ENCODE measurements around the gene CDS1. TPM values are rescaled to one million over a fixed set of nuclear protein-coding genes. Genes with fewer than 3 reads are reported as not detected.

CDS1 gene
- total and polyA plus RNA-seq, 2 donors (not counting 3 experiments of a cell fraction or from before 2014, with no cell fraction given), result 0.01 TPM; not detected in 1

- ChIA-PET POLR2A (no interaction called here), CTCF (no interaction called here)
- no peak for FAIRE-seq
- H3K4me2 ChIP-seq (ENCODE audit: insufficient read depth, low read length), result no peak overlapping the region
- H3K27me3 ChIP-seq (ENCODE audit: control insufficient read depth in 2 of 2, insufficient read depth in 2 of 2, low read length in 2 of 2), result peaks cover 0 to 1% of the 10 kb centered on the region in 2 experiments
- no peak for DNase-seq (ENCODE audit: low read depth, low spot score)
- no peaks in the 10 kb centered on the region for H3K36me3 ChIP-seq (ENCODE audit: control insufficient read depth in 2 of 2, extremely low read depth in 1 of 2, insufficient read depth in 2 of 2, low read length in 2 of 2)
- H3K4me3 ChIP-seq (replicated peaks in 1 of 3; ENCODE audit: insufficient read depth in 1 of 3, low read depth in 1 of 3, low read length in 3 of 3), result no peak overlapping the region
- intact Hi-C loops (cut with micrococcal nuclease) (no loop called here), dilution Hi-C loops (cut with MboI; ENCODE audit: extremely low pct_ligation_motif_present, low sequenced_read_pairs) (no loop called here)
- no peaks in the 10 kb centered on the region for H3K4me1 ChIP-seq (ENCODE audit: control insufficient read depth, extremely low read depth, insufficient read depth, low read length)
- no peaks in the 10 kb centered on the region for H3K79me2 ChIP-seq (ENCODE audit: control insufficient read depth, insufficient read depth, low read length)
- H2AFZ ChIP-seq (ENCODE audit: low read depth, low read length), result no peak overlapping the region
- BruUV-seq (replicated peaks), result no TSS peak
- H3K9me1 ChIP-seq (replicated peaks; ENCODE audit: control insufficient read depth, extremely low read depth, insufficient read depth, low read length), result no peaks in the 10 kb centered on the region
- H3K27ac ChIP-seq (ENCODE audit: insufficient read depth, low read depth, low read length), result no peak overlapping the region
- H4K20me1 ChIP-seq (replicated peaks; ENCODE audit: control insufficient read depth, extremely low read depth, insufficient read depth, low read length), result no peaks in the 10 kb centered on the region
- TF ChIP-seq, protein P1, sequence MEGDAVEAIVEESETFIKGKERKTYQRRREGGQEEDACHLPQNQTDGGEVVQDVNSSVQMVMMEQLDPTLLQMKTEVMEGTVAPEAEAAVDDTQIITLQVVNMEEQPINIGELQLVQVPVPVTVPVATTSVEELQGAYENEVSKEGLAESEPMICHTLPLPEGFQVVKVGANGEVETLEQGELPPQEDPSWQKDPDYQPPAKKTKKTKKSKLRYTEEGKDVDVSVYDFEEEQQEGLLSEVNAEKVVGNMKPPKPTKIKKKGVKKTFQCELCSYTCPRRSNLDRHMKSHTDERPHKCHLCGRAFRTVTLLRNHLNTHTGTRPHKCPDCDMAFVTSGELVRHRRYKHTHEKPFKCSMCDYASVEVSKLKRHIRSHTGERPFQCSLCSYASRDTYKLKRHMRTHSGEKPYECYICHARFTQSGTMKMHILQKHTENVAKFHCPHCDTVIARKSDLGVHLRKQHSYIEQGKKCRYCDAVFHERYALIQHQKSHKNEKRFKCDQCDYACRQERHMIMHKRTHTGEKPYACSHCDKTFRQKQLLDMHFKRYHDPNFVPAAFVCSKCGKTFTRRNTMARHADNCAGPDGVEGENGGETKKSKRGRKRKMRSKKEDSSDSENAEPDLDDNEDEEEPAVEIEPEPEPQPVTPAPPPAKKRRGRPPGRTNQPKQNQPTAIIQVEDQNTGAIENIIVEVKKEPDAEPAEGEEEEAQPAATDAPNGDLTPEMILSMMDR (IDR thresholded peaks at IDR 0.05; ENCODE audit: extremely low read depth in 1 of 2, insufficient read depth in 1 of 2, low read depth in 1 of 2, low read length in 2 of 2), result no peak
- TF ChIP-seq POLR2A (IDR thresholded peaks at IDR 0.05; ENCODE audit: low read depth, low read length) (no peak), POLR2AphosphoS5 (IDR thresholded peaks at IDR 0.05; ENCODE audit: insufficient read depth, low read depth, low read length) (no peak), FOS (IDR thresholded peaks at IDR 0.05; ENCODE audit: borderline replicate concordance, insufficient read depth, low read length) (no peak)
- H3K9me3 ChIP-seq (replicated peaks; ENCODE audit: control insufficient read depth, insufficient read depth, low read length), result no peaks in the 10 kb centered on the region
- no peak overlapping the region for H3K9ac ChIP-seq (replicated peaks; ENCODE audit: extremely low read depth, insufficient read depth, low read length)
These were observed 55.2 kb downstream of the CDS1 start for GRCh38 chr4:84638092-84638491.

- POLR2A ChIA-PET, result no interaction called here
These were observed 56.2 kb downstream of the CDS1 start for GRCh38 chr4:84639145-84639544.

More at GRCh38 chr4:84639145-84639544, 56.2 kb downstream of the CDS1 start:
- intact Hi-C loops (cut with micrococcal nuclease) (no loop called here), dilution Hi-C loops (cut with MboI; ENCODE audit: extremely low pct_ligation_motif_present, low sequenced_read_pairs) (no loop called here)
- peaks cover 0 to 3% of the 10 kb centered on the region in 2 experiments for H3K27me3 ChIP-seq (ENCODE audit: control insufficient read depth in 2 of 2, insufficient read depth in 2 of 2, low read length in 2 of 2)
- H3K4me1 ChIP-seq (ENCODE audit: control insufficient read depth, extremely low read depth, insufficient read depth, low read length), result no peaks in the 10 kb centered on the region
- H3K4me2 ChIP-seq (ENCODE audit: insufficient read depth, low read length), result no peak overlapping the region
- H3K9me1 ChIP-seq (replicated peaks; ENCODE audit: control insufficient read depth, extremely low read depth, insufficient read depth, low read length), result no peaks in the 10 kb centered on the region
- no peak for TF ChIP-seq POLR2AphosphoS5 (IDR thresholded peaks at IDR 0.05; ENCODE audit: insufficient read depth, low read depth, low read length)
- no peak for TF ChIP-seq POLR2A (IDR thresholded peaks at IDR 0.05; ENCODE audit: low read depth, low read length)
- no peak for TF ChIP-seq FOS (IDR thresholded peaks at IDR 0.05; ENCODE audit: borderline replicate concordance, insufficient read depth, low read length)
- TF ChIP-seq JUN (IDR thresholded peaks at IDR 0.05; ENCODE audit: borderline replicate concordance, insufficient read depth, insufficient read length, low read depth), result no peak
- TF ChIP-seq, protein P2, sequence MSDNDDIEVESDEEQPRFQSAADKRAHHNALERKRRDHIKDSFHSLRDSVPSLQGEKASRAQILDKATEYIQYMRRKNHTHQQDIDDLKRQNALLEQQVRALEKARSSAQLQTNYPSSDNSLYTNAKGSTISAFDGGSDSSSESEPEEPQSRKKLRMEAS (IDR thresholded peaks at IDR 0.05; ENCODE audit: insufficient read depth, insufficient read length), result no peak
- TF ChIP-seq MYC (IDR thresholded peaks at IDR 0.05; ENCODE audit: low read depth, low read length), result no peak
- TF ChIP-seq GATA2 (IDR thresholded peaks at IDR 0.05; ENCODE audit: insufficient read depth, insufficient read length, low read depth, low read length), result no peak
- TF ChIP-seq, protein P1 (IDR thresholded peaks at IDR 0.05; ENCODE audit: extremely low read depth in 1 of 2, insufficient read depth in 1 of 2, low read depth in 1 of 2, low read length in 2 of 2), result no peak
- no peak for TF ChIP-seq EZH2 (IDR thresholded peaks at IDR 0.05; ENCODE audit: borderline replicate concordance, low read depth, low read length, severe bottlenecking)
- no peak overlapping the region for H3K4me3 ChIP-seq (replicated peaks in 1 of 3; ENCODE audit: insufficient read depth in 1 of 3, low read depth in 1 of 3, low read length in 3 of 3)
- H3K36me3 ChIP-seq (ENCODE audit: control insufficient read depth in 2 of 2, extremely low read depth in 1 of 2, insufficient read depth in 2 of 2, low read length in 2 of 2), result no peaks in the 10 kb centered on the region
- H3K27ac ChIP-seq (ENCODE audit: insufficient read depth, low read depth, low read length), result no peak overlapping the region
- H3K9me3 ChIP-seq (replicated peaks; ENCODE audit: control insufficient read depth, insufficient read depth, low read length), result no peaks in the 10 kb centered on the region
- no peak overlapping the region for H3K9ac ChIP-seq (replicated peaks; ENCODE audit: extremely low read depth, insufficient read depth, low read length)
- CTCF ChIA-PET, result interaction anchor here (1.3 kb wide), 1 partner anchor 22 kb away, joined by 3 read pairs; no protein-coding TSS in a partner anchor
- DNase-seq (ENCODE audit: low read depth, low spot score) (no peak), FAIRE-seq (no peak)
- H4K20me1 ChIP-seq (replicated peaks; ENCODE audit: control insufficient read depth, extremely low read depth, insufficient read depth, low read length), result no peaks in the 10 kb centered on the region
- no peaks in the 10 kb centered on the region for H3K79me2 ChIP-seq (ENCODE audit: control insufficient read depth, insufficient read depth, low read length)
- BruUV-seq (replicated peaks), result no TSS peak
- no peak overlapping the region for H2AFZ ChIP-seq (ENCODE audit: low read depth, low read length)
